ENCODE results near the gene GFOD1. TPM values are rescaled to one million over a fixed set of nuclear protein-coding genes. Genes with fewer than 3 reads are reported as not detected.
A peak's percentile ranks its signal among the peaks of the same experiment; 100 is the strongest.

GFOD1 gene
- total RNA-seq, 1 donor from 2014 or later: 10.2 TPM

- intact Hi-C loops (cut with micrococcal nuclease): loop anchor here (1.0 kb wide), 2 partner anchors 22 to 76 kb away; no protein-coding TSS in a partner anchor
- Mint-ChIP-seq H3K4me1 (peaks cover 70% of the 10 kb centered on the region), H3K27ac (peak overlapping the region; percentile 81), H3K27me3 (no peaks in the 10 kb centered on the region), H3K36me3 (ENCODE audit: low read depth) (peaks cover 18% of the 10 kb centered on the region), H3K9me3 (peaks cover 9% of the 10 kb centered on the region), H3K4me3 (peak overlapping the region; percentile 55)
- DNase-seq: peak; percentile 75
Observed at GRCh38 chr6:13431861-13432465, 55.4 kb downstream of the GFOD1 start.

GRCh38 chr6:13431059-13431656, 56.2 kb downstream of the GFOD1 start:
- H3K36me3 Mint-ChIP-seq (ENCODE audit: low read depth): peaks cover 18% of the 10 kb centered on the region
- H3K4me3 Mint-ChIP-seq: peak overlapping the region; percentile 18
- H3K4me1 Mint-ChIP-seq: peaks cover 74% of the 10 kb centered on the region
- H3K27ac Mint-ChIP-seq: peak overlapping the region; percentile 41
- DNase-seq: no peak
- peaks cover 9% of the 10 kb centered on the region for H3K9me3 Mint-ChIP-seq
- intact Hi-C loops (cut with micrococcal nuclease): no loop called here
- no peaks in the 10 kb centered on the region for H3K27me3 Mint-ChIP-seq

DNA sequence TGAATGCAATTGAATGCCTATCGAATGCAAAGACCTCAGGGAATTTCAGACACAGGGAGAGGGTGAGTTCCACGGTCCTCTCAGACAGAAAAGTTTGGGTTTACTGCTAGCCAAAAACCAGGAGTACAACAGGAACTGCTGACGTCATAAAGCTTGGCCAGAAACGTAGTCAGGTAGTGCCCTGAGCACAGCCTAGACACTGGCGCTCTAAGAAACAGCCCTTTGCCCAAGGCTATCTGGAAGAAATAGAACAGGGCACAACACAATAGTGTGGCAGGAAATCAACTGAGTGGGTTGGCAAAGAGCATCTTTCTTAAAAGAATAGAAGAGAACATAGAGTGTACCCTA, 58.0 kb downstream of the GFOD1 start:
- Mint-ChIP-seq H3K27me3 (no peaks in the 10 kb centered on the region), H3K36me3 (ENCODE audit: low read depth) (peaks cover 9% of the 10 kb centered on the region), H3K4me1 (peaks cover 70% of the 10 kb centered on the region), H3K4me3 (peak overlapping the region; percentile 29), H3K9me3 (peaks cover 7% of the 10 kb centered on the region), H3K27ac (peak overlapping the region; percentile 62)
- intact Hi-C loops (cut with micrococcal nuclease): loop anchor here (5.0 kb wide), 1 partner anchor 358 kb away; no protein-coding TSS in a partner anchor
- no peak for DNase-seq

DNA sequence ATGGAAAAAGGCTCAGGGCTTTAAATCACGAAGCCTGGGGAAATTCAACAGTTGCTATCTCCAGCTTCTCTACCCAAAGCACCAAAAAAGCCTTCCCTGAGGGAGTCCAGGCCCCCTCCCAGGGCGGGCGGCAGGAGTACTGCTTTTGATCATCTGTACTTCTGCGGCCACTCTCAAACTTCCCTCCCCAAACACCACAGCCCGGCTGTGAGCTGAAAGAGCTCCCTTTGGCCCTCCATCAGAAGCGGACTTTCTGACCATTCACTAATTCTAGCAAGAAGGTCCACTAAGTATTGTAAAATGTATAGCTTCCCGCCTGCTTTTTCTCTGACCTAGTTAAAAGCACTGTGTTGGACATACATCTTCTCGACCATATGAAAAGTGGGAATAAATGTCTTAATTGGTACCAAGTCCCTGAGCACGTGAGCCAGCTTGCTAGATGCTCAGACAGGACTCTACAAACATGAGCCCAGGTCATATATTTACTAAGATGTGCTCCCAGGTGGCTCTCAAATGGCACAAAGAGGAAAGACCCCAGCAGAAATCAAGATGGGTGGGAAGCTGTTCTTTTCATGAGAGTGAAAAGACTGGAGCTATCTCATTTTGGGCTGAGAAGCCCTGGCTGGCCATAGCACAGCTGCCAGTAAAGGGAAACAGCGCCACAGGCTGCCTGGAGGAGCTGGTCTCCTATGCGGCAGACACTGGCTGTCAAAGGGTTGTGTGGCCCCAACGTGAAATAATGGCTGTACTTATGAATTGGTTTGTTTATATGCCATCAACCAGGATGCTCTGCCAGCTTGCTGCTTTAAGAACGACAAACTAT, 58.6 kb downstream of the GFOD1 start:
- peaks cover 7% of the 10 kb centered on the region for H3K36me3 Mint-ChIP-seq (ENCODE audit: low read depth)
- H3K4me1 Mint-ChIP-seq: peaks cover 68% of the 10 kb centered on the region
- DNase-seq: no peak
- intact Hi-C loops (cut with micrococcal nuclease): loop anchor here (1.0 to 5.0 kb wide), 6 partner anchors 26 to 359 kb away; partner anchors contain the start of gene SIRT5
- no peaks in the 10 kb centered on the region for H3K27me3 Mint-ChIP-seq
- H3K9me3 Mint-ChIP-seq: peaks cover 2% of the 10 kb centered on the region
- peak overlapping the region; percentile 96 for H3K27ac Mint-ChIP-seq
- H3K4me3 Mint-ChIP-seq: peak overlapping the region; percentile 71

DNA sequence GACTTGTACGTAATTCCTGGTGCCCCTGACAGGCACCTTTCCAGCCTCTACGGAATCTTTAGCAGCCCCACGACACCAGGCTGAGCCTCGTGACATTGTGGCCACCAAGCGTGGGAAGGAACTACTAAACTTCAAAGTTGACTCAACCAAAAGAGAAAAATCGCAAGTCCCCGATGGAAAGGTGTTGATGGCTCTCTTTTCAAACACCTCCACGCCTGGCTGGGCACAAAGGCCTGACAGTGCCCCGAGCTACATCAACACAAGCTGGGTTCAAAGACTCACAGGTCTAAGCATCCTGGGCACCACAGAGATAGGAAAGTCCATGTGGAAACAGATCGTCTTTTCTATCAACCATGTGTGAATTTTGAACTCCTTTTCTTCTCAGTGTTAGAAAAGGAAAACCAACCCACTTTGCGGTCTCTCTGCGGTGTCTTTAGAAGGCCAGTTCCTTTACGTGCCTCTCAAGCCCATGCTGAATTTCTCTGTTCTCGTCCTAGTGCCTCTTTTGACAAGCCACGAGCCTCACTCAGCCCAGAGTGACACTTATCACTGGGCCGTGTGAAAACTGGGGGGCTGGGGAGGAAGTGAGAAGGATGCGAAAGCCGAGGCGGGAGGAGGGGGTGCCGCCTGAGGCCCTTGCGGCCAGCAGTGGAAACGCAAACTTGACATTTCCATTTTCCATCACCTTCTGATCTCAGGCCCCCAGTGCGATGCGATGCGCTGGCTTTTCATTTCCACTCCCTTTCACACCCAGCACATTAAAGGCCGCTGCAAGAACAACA, 59.4 kb downstream of the GFOD1 start:
- H3K36me3 Mint-ChIP-seq (ENCODE audit: low read depth): peaks cover 5% of the 10 kb centered on the region
- peak; percentile 89 for DNase-seq
- H3K9me3 Mint-ChIP-seq: no peaks in the 10 kb centered on the region
- no peaks in the 10 kb centered on the region for H3K27me3 Mint-ChIP-seq
- H3K4me3 Mint-ChIP-seq: peak overlapping the region; percentile 71
- H3K4me1 Mint-ChIP-seq: peaks cover 65% of the 10 kb centered on the region
- intact Hi-C loops (cut with micrococcal nuclease): loop anchor here (1.0 to 5.0 kb wide), 6 partner anchors 26 to 359 kb away; partner anchors contain the start of gene SIRT5
- peak overlapping the region; percentile 96 for H3K27ac Mint-ChIP-seq

DNA sequence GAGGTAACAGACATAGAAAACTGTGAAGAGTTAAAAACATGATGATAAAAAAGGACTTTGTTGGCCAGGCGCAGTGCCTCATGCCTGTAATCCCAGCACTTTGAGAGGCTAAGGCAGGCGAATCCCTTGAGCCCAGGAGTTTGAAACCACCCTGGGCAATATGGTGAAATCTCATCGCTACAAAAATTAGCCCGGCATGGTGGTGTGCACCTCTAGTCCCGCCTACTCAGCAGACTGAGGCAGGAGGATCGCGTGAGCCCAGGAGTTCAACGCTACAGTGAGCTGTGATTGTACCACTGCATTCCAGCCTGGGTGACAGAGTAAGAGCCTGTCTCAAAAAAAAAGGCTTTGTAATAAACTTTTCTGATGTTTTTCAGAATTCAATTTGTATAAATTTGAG, 60.1 kb downstream of the GFOD1 start:
- DNase-seq: no peak
- Mint-ChIP-seq H3K27me3 (no peaks in the 10 kb centered on the region), H3K4me1 (peaks cover 60% of the 10 kb centered on the region), H3K27ac (peak overlapping the region; percentile 96), H3K36me3 (ENCODE audit: low read depth) (peaks cover 3% of the 10 kb centered on the region), H3K9me3 (no peaks in the 10 kb centered on the region), H3K4me3 (no peak overlapping the region)
- intact Hi-C loops (cut with micrococcal nuclease): loop anchor here (5.0 kb wide), 1 partner anchor 360 kb away; no protein-coding TSS in a partner anchor

DNA sequence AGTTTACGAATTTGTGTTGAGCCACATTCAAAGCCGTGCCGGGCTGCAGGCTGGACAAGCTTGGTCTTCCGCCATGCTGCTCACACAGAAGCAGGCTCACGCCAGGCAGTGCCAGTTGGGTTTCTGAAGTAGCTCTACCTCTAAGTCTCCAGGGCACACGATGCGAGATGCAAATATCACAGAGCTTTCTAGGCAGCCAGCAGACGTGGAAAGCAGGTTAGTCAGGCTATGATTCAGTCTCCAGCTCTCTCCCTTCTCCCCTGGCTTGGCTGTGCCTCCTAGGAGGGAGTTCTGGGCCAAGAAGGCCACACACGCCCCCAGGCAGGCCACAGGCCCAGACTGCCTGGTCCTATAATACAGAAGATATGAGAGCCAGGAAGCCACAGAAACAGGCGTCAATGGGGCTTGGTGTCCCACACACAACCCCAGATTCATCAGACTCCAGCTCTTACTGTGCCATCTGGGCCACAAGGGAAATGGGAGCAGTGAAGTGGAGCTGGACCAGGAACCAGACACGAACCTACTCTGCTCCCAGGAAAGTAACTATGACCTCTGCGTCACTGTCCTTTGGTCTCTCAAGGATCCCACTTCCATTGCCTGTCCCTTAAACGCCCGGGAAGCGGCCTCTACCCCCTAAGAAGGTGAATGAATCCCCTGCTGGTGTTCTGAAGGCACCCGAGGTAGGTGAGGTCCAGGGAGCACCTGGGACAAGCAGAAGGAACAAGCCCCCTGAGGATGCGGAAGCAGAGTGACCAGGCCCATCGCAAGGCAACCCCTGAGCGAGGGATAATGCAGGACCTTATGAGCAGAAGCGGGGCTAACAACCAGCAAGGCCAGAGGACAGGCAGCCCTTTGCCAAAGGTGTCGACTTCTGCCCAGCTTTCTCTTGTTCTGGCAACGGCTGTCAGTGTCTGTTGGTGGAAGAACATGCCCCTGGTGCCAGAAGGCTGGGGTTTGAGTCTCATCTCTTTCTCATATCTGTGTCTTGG, 61.2 kb downstream of the GFOD1 start:
- H3K9me3 Mint-ChIP-seq: no peaks in the 10 kb centered on the region
- peaks cover 51% of the 10 kb centered on the region for H3K4me1 Mint-ChIP-seq
- intact Hi-C loops (cut with micrococcal nuclease): loop anchor here (1.0 to 5.0 kb wide), 2 partner anchors 51 to 361 kb away; no protein-coding TSS in a partner anchor
- H3K27me3 Mint-ChIP-seq: no peaks in the 10 kb centered on the region
- H3K36me3 Mint-ChIP-seq (ENCODE audit: low read depth): no peaks in the 10 kb centered on the region
- peak overlapping the region; percentile 12 for H3K4me3 Mint-ChIP-seq
- DNase-seq: no peak
- H3K27ac Mint-ChIP-seq: peak overlapping the region; percentile 71

GRCh38 chr6:13425270-13425873, 62.0 kb downstream of the GFOD1 start:
- Mint-ChIP-seq H3K36me3 (ENCODE audit: low read depth) (no peaks in the 10 kb centered on the region), H3K4me1 (peaks cover 47% of the 10 kb centered on the region), H3K27ac (peak overlapping the region; percentile 71), H3K27me3 (no peaks in the 10 kb centered on the region), H3K4me3 (no peak overlapping the region), H3K9me3 (no peaks in the 10 kb centered on the region)
- DNase-seq: no peak
- intact Hi-C loops (cut with micrococcal nuclease): loop anchor here (5.0 kb wide), 1 partner anchor 362 kb away; no protein-coding TSS in a partner anchor

- no peak overlapping the region for H3K4me3 Mint-ChIP-seq
- H3K36me3 Mint-ChIP-seq (ENCODE audit: low read depth): no peaks in the 10 kb centered on the region
- no peak overlapping the region for H3K27ac Mint-ChIP-seq
- no peak for DNase-seq
- peaks cover 33% of the 10 kb centered on the region for H3K4me1 Mint-ChIP-seq
- no peaks in the 10 kb centered on the region for H3K27me3 Mint-ChIP-seq
- intact Hi-C loops (cut with micrococcal nuclease): no loop called here
- no peaks in the 10 kb centered on the region for H3K9me3 Mint-ChIP-seq
Observed at GRCh38 chr6:13423252-13423651, 64.1 kb downstream of the GFOD1 start.

DNA sequence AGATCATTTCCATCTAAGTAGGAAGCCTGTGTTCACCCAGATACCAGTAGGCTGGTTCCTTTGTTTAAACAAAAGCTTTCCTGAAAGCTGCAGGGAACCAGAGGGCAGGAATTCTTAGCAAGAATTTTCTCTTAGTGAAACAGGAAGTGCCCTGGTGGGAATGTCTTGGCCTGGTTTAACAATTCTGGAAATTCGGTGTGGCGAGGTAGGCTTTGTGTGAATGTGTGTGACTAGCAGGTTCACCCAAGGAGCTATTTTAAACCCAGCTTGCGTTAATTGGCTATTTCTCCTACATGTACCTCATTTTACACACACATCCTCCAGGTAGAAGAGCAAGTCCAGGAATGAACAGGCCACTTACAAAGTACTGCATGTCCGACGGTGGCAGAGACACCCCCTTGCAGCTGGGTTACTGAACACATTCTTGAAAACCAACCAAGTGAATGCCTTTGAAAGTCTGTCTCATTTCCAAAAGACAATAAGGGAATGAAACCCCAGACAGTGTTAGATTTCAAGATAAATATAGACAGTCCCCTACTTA, 64.6 kb downstream of the GFOD1 start:
- Mint-ChIP-seq H3K36me3 (ENCODE audit: low read depth) (no peaks in the 10 kb centered on the region), H3K27me3 (no peaks in the 10 kb centered on the region), H3K9me3 (no peaks in the 10 kb centered on the region), H3K27ac (no peak overlapping the region), H3K4me1 (peaks cover 28% of the 10 kb centered on the region), H3K4me3 (no peak overlapping the region)
- intact Hi-C loops (cut with micrococcal nuclease): no loop called here
- DNase-seq: no peak

DNA sequence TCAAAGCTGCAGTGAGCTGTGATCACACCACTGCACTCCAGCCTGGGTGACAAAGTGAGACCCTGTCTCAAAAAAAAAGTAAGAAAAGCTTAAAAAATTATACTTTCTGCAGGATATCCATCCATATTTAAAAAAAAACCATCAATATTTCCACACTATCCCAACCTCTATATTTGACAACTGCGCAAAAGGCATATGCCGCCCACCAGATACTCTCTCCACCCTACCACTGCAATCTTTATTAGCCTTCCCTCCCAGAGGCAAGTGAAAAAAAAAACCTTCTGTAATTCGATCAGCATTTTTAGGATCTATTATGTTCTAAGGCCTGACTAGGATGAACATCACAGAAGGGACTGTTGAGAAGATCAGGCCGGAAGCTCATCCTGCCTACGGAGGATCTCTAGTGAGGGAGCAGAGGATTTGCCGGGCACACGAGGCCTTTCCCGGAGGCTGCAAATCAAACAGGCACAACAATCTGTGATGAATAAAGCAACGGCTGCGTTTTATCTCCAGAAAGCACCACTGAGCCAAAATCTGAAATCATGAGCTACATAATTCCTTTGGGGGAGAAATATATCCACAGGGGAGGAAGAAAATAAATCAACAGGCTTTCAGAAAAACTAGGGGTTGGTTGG, 65.9 kb downstream of the GFOD1 start:
- H3K27ac Mint-ChIP-seq: no peak overlapping the region
- H3K27me3 Mint-ChIP-seq: no peaks in the 10 kb centered on the region
- peaks cover 2% of the 10 kb centered on the region for H3K36me3 Mint-ChIP-seq (ENCODE audit: low read depth)
- DNase-seq: no peak
- H3K9me3 Mint-ChIP-seq: no peaks in the 10 kb centered on the region
- intact Hi-C loops (cut with micrococcal nuclease): no loop called here
- H3K4me3 Mint-ChIP-seq: no peak overlapping the region
- H3K4me1 Mint-ChIP-seq: peaks cover 18% of the 10 kb centered on the region

- intact Hi-C loops (cut with micrococcal nuclease): no loop called here
Observed at GRCh38 chr6:13420269-13420668, 67.1 kb downstream of the GFOD1 start.

More at GRCh38 chr6:13420269-13420668, 67.1 kb downstream of the GFOD1 start:
- DNase-seq: no peak
- Mint-ChIP-seq H3K9me3 (peaks cover 6% of the 10 kb centered on the region), H3K27me3 (no peaks in the 10 kb centered on the region), H3K4me1 (peaks cover 7% of the 10 kb centered on the region), H3K27ac (no peak overlapping the region), H3K36me3 (ENCODE audit: low read depth) (peaks cover 5% of the 10 kb centered on the region), H3K4me3 (no peak overlapping the region)
